GM18858 (cell line): Measurements from ENCODE around the gene TMC6.
A peak's percentile ranks its signal among the peaks of the same experiment; 100 is the strongest.
"Not testable (repeated sequence)": the region's sequence is repeated elsewhere in the genome, so short reads cannot be mapped to it uniquely, and the experiment has no call there.

Source experiments
- ATAC-seq: cut with Tn5 transposase; IDR thresholded peaks from one replicate; pipeline ENCODE4 v1.9.1; 2021; ENCODE audit not compliant: unreplicated experiment

TMC6 gene

DNA sequence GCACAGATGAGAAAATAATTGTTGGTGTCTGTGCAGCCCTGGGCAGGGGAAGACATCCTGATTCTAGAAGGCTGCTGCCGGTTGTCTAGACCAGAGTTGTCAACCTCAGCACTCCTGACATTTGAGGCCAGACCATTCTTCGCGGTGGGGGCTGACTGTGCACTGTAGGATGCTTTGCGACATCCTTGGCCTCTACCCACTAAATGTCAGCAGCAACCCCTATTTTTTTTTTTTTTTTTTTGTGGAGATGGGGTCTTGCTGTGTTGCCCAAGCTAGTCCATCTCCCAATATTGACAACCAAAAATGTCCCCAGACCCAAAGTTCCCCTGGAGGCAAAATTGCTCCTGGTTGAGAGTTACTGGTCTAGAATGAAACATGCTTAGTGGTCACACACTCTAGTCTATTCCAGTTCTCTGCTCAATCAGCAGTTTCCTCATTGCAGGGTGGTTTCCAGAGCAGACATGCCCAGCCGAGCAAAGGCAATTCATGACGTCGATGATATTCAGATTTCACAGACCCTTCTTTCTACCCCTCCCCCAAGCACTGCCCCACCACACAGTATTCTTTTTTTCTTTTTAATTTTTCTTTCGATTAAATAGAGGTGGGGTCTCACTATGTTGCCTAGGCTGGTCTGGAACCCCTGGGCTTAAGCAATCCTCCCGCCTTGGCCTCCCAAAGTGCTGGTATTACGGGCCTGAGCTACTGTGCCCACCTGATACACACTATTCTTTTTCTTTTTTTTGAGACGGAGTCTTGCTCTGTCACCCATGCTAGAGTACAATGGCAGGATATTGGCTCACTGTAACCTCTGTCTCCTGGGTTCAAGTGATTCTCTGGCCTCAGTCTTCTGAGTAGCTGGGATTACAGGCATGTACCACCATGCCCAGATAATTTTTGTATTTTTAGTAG, 26.6 kb upstream of the TMC6 start:
- ATAC-seq, result no peak

DNA sequence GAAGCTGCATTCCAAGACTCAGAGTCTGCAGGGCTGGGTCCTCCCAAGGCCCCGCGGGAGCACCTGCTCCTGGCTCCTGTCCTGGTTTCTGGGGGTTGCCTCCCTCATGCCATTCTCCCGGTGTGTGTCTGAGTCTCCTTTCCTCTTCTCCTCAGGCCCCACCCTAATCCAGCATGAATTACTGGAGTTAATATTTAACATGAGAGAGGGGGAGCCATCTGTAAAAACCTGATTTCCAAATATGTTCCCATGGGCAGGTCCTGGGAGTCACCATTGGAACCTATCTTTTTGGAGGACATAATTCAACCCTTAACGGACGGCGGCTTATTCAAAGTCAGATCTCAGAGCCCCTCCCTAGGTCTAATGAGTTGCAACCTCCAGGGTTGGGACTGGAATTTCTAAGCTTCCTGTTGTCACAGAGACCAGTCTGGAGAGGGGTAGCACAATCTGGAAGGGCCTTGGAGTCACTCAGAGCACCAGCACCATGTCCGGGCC, 23.0 kb upstream of the TMC6 start:
- ATAC-seq, result no peak

DNA sequence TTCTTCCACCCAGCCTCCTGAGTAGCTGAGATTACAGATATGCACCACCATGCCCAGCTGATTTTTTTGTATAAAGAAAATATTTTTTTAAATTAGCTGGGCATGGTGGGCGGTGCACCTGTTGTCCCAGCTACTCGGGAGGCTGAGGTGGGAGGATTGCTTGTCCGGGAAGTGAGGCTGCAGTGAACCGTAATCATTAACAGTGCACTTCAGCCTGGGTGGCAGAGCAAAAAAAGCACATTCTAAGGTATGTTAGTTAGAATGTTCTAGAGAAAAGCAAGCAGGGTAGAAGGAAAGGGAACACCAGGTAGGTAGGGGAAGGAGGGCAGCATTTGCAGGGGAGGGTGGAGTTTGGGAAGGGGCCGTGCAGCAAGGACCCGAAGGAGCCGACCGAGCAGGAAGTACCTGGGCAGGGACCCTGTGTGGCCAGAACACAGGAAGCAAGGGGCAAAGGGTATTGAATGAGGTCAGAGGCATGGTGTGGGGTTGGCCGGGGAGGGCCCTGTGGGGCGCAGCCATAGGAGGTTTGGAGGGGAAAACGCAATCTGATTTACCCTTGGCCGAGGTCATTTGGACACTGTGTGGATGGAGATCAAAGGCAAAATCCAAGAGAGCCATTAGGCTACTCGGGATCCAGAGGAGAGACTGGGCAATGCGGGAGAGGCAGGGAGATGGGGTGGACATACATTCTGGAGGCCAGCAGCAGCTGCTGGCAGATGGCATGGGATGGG, 19.9 kb upstream of the TMC6 start:
- ATAC-seq, result no peak

DNA sequence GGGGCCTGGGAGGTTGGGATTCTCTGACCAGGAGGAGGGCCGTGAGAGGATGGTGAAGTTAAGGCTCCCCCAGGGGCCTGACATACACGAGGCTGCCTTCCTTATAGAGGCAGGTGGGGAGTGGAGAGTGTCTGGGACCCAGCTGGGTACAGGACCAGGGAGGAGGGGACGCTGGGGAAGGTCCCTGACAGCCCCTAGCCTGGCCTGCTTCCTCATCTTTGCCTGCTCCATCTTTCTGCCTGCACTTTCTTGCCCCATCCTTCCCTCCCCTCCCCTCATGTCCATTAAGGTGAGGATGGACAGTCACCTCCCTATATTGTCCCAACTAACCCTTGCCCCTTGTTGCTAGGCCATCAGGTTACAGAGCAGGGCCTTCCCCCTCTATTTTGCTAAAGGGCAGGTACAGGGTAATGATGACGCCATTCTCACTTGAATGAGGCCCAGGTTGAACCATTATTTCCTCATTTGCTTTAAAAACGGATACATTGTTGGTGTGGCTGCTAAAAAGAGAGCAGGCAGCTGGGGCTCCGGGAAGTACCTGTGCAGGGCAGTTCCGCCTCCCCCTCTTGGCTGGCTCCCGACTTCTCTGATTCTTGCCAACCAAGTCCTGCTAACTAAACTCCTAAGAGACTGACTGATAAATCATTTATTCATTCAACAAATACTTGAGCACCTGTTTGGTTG, 18.9 kb upstream of the TMC6 start:
- ATAC-seq, result no peak

DNA sequence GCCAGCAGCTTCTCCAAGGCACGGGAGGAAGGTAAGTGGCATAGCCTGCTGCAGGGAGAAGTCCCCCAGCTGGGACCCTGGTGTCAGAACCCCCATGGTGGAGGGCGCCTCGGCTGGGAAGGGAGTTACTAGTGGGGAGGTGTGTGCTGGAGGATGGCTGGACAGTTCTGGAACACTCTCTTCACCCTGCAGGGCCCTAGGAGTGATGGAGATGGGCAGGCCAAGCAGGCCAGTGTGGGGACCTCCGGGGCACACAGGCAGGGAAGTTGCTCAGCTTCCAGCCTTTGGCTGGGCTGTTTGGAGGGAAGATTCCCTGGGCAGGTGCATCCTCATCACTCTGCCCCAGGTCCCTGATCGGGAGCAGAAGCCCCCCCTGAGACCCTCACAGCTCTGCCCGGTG, 18.3 kb upstream of the TMC6 start:
- ATAC-seq, result no peak

DNA sequence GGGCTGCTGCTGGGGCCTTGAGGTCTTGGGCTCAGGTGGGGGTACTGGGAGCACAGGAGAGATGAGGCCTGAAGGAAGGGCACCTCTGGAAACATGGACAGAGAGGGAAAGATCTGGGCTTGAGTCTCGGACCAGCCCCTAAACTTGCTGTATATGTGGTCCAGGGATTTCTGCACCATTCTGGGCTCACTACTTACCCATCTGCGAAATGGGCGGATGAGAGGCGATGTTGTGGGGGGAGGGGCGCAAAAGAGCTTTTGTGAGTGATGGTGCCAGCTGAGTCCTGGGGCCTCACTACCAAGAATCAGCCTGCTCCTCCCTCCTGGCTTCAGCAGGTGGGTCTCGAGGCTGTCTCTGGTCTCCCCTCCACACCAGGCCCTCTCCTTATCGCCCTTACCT, 17.9 kb upstream of the TMC6 start:
- ATAC-seq, result no peak

DNA sequence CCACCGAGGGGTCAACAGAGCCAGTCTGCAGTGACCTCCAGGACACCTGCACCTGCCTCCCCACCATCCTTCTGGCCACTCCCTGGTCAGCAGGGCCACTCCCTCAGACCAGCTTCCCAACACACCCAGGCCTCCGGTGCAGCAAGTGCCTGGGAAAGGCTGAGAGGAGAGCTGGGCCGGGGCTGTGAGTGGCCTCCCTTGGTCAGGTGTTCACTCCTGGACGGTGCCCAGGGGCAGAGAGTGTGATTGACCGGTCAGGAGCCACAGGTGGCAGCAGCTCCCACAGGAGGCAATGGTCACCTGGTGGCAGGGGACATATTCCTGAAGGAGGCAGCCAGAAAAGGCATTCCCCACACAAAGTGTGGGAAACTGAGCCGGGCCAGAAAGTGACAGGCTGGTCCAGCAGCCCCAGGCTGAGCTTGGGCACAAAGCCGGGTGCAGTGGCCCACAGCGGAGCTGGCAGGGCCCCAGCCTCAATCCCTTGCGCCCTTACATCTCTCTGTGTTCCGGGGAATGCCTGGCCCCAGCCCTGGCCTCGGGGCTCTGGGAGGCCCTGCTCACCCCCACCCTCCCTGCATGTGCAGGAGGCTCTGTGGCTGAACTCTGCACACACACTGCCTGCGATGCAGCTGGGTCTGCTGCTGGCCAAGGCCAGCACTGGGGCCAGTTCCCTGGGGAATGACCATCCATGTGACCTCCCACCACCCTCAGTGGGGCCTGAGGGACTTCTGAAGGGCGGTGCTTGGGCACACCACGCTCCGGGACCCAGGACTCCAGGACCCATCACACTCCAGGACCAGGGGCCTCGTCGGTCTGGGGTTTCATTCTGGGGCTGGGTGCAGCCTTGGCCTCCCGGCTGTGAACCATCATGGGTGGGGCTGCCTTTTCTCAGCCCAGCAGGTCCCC, 16.4 kb upstream of the TMC6 start:
- ATAC-seq, result no peak

DNA sequence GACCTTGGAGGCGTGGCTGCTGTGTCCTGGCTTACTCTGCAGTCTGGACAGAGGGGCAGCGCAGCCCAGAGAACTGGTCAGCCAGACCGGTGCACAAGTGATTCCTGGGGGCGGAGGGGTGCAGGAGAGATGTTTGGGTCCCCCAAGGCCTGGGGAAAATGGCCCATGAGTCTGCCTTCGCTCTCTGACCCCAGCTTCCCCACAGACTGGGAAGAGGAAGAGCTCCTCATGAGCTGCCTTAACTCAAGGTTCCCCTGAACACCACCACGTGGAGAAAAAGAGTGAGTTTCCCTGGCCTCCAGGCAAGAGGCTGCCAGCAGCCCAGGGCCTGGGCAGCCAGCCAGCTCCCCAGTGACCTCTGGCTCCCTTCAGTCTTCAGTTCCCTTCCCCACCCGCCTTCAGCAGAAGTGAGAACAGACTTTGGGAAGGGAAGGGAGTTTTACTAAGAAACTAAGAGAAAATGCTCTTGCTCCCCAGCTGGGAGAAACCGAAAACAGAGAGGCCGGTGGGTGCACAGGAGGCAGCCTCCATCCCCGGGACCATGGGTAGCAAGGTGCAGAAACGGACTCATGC, 15.7 kb upstream of the TMC6 start:
- no peak for ATAC-seq

DNA sequence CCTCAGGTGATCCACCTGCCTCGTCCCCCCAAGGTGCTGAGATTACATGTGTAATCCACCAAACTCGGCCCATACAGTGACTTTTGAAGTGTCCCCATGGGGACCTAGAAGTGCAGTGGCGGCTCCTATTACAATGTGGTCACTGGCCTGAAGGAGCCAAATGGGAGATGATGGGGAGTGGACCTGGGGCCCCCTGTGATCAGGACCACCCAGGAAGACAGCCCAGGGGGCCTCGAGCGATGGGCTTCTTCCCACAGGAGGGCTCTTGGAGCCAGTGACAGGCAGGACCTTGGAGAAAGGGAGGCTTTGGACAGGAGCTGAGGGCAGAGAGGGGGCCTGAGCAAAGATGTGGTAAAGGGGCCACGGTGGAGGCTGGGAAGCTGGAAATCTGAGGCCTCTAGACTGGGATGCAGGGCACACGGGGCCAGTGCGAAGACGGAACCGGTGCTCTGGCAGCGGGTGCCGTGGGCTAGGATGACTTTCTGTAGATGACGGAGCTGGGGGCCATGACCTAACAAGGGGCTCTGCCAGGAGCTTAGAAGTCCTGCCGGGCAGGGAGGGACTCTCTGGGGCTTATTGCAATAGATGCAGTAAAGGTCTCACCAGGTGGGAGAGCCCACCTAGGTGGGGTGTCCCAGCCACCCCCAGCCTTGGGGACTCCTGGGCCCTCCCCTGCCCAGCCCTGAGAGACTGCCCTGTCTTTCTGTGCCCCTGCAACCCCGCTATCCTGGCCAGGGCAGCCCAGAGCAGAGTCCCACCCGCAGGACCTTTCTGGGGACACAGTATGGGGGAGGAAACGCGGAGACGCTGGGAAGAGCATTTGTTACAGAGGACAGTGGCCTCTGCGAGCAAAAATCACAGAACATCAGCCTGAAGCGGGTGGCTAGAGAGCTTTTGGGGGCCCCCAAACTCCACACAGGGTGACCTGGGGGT, 14.9 kb upstream of the TMC6 start:
- no peak for ATAC-seq

DNA sequence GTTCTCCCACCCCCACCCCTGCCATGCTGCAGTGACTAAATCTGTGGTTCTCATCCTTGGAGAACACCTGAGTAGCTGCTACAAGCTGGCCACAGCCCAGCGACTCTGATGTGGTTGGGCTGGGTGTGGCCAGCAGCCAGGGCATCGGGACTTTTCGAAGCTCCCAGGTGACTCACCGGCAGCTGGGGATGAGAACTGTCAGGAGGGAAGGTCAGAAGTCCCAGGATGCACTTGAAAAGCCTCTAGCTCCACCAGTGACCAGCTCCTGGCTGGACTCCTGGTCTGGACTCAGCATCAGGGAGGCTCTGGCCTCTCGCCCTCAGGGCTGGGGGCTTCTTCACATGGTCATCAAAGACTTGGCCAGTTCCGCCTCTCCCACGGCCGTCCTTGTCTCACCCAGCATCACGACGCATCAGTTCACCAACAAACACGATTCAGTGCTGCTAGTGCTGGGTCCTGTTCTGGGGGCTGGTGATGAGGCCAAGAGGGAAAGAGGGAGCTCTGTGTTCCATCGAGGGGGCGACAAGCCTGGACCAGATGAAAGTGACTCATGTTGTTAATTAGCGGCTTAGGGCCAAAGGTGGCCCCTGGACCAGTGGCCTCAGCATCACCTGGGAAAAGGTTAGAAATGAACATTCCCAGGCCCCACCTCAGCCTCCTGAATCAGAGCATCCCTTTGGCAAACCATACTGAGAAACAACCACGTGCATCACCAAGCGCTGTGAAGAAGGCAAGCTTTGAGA, 13.7 kb upstream of the TMC6 start:
- ATAC-seq, result no peak

DNA sequence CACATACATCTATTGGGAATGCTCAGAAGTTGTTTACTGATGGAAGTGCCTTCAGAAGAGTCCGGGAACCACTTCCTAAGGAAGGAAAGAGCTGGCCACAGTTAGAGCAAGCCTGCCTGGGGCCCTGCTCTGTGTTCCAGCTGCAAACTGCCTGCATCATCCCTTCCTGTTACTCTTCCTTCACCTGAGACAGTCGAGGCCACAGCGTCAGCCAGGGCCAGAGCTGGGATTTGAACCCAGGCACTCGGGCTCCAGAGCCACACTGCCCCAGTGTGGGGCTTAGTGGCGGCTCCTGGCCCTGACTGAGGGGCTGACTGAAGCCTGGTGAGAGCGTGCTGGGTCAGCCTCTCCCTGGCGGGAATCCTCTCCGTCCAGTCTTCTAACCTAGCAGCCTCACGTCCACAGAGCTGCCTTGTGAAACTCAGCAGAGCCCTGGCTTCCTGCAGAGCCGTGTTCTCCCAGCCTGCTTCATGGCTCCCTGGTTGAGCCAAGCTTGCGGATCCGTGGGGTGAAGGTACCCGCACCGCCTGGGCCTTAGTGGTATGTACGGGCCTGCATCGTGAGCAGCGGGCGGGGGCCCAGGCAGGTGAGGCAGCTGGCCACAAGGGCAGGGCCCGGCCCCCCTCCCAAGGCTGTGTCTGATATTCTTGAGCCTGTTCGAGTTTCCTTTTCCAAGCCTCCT, 13.0 kb upstream of the TMC6 start:
- no peak for ATAC-seq

DNA sequence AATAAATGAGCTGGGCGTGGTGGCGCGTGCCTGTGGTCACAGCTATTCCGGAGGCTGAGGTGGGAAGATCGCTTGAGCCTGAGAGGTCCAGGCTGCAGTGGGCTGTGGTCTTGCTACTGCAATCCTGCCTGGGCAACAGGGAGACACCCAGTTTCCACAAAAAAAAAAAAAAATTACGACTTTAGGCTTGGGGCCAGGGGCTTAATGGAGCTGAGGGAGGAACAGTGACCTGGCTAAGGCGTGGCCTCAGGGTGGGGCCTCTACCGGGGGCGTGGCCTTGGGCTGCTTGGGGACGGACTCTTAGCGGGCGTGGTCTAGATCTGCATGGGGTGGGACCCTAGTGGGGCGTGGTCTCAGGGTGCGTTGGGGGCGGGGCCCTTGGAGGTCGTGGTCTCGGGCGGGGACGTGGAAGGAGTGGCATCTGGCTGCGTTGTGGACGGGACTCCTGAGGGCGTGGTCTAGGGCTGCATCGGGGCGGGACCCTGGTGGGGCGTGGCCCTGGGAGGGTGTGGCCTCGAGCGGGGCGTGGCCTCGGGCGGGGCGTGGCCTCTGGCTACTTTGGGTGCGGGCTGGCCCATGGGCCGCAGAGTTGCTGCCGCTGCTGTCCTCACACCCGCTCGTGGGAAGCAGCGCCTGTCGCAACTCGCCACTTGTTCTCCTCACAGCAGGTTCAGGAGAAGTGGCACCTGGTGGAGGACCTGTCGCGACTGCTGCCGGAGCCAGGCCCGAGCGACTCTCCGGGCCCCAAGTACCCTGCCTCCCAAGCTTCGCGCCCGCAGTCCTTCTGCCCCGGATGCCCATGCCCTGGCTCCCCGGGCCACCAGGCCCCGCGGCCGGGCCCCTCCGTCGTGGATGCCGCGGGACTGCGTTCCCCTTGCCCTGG, 11.9 kb upstream of the TMC6 start:
- peak; percentile 51 for ATAC-seq

DNA sequence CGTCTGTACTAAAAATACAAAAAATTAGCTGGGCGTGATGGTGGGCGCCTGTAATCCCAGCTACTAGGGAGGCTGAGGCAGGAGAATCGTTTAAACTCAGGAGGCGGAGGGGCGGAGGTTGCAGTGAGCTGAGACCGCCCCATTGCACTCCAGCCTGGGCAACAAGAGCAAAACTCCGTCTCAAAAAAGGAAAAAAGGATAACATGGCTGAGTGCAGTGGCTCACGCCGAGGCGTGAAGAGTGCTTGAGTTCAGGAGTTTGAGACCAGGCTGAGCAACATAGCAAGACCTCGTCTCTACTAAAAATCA, 11.3 kb upstream of the TMC6 start:
- not testable (repeated sequence) for ATAC-seq

DNA sequence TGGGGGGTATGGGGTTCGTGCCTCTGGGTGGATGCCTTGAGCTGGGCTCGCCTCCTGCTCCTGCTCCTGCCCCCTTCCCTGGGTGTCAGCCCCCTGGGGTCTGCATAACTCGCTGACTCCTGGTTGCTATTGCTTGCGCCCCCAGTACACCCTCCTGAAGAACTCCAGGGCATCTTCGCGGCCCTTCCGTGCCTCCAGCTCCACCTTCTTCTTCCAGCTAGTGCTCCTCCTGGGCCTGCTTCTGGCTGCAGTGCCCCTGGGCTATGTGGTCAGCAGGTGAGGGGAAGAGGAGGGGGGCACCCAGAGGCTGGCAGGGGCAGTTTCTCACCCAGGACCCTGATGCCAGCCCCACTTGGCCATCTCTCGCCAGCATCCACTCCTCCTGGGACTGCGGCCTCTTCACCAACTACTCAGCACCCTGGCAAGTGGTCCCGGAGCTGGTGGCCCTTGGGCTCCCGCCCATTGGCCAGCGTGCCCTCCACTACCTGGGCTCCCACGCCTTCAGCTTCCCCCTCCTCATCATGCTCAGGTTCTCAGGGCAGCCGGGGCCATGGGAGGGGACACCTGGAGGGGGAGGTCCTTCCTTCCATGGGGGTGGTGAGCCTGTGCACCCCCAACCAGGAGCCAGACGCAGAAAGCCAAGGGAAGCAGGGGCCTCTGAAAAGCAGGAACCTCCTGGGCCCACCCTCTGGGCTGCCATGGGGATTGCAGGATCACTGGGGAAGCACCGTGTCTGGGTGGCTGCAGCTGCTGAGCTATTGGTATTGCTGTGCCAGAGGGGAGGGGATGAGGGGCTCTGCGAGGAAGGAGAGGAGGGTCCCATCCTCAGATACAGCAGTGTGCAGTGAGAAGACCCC, 9.9 kb upstream of the TMC6 start:
- ATAC-seq, result no peak

DNA sequence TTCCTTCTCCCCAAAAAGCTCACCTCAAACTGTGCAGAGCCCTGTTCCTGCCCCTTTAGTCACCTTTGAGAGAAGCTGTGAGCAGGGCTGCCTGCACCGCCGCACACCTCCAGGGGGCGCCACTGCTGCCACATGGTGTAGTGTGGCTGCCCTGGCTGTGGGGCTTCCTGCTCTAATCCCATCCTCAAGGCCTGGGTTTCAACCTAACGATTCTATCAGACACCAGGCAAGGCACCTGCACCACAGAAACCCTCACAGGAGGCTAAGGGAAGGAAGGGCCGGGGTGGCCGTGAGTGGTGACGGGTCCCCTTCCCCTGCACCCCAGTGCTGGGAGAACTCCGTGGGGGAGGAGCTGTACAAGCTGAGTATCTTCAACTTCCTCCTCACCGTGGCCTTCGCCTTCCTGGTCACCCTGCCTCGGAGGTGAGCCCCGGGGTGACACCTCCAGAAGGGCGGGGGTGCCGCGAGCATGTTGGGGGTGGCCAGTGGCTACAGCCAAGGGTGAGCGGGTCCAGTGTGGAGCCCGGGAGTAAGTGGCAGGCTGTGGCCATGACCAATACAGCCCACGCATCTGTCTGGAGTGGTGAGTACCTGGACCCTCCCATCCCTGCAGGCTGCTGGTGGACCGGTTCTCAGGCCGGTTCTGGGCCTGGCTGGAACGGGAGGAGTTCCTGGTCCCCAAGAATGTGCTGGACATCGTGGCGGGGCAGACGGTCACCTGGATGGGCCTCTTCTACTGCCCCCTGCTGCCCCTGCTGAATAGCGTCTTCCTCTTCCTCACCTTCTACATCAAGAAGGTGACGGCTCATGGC, 9.0 kb upstream of the TMC6 start:
- ATAC-seq, result no peak
